Transverse colon (tissue), 4 donors: ENCODE results near the gene CHST15. TPM values are rescaled to one million over a fixed set of nuclear protein-coding genes. Genes with fewer than 3 reads are reported as not detected.

ENCODE experiments used
- DNase-seq: peaks from one replicate; pipeline ENCODE4 v3.0.0-alpha.2; 2019
- H3K27ac ChIP-seq, 4 donors: fragments of 200-600 bp; sonication (generic); 2 replicates each; pipeline ENCODE4 v1.5.1; 2016 to 2018; ENCODE audit warnings: inconsistent platforms in 4 of 4
- H3K27me3 ChIP-seq: fragments of 200-600 bp; sonication (generic); 2 replicates; pipeline ENCODE4 v1.5.1; 2017; ENCODE audit warnings: inconsistent platforms
- H3K36me3 ChIP-seq, 4 donors: fragments of 200-600 bp; sonication (generic); 2 replicates each; pipeline ENCODE4 v1.5.1; 2017 to 2019; ENCODE audit warnings: inconsistent platforms in 4 of 4
- H3K4me1 ChIP-seq, 4 donors: fragments of 200-600 bp; sonication (generic); 2 replicates each; pipeline ENCODE4 v1.5.1; 2017 to 2020; ENCODE audit warnings: inconsistent platforms in 4 of 4
- H3K4me3 ChIP-seq, 4 donors: fragments of 200-600 bp; sonication (generic); 1 replicate in 1 of 4; 2 replicates in 3 of 4; pipeline versions ENCODE4 v1.5.1 to v1.6.1; 2017 to 2019; ENCODE audit warnings: inconsistent platforms in 4 of 4
- H3K9me3 ChIP-seq, 2 donors: fragments of 200-600 bp; sonication (generic); 2 replicates each; pipeline ENCODE4 v1.5.1; 2017 to 2019; ENCODE audit warnings: inconsistent platforms in 2 of 2
- CTCF ChIP-seq, 5 experiments: fragments of 200-600 bp in 3 of 5; fragments of 450-650 bp in 2 of 5; sonication (generic) in 3 of 5; IDR thresholded peaks; 1 replicate in 2 of 5; 2 replicates in 3 of 5; pipeline ENCODE4 v1.5.1; 2016 to 2017; ENCODE audit warnings: antibody characterized with exemption in 5 of 5, inconsistent platforms in 3 of 5, mild to moderate bottlenecking in 2 of 5, moderate library complexity in 1 of 5
- EP300 ChIP-seq: sonication (generic); formaldehyde crosslinking; IDR thresholded peaks from one replicate; pipeline ENCODE4 v1.6.1; 2017; ENCODE audit warnings: antibody characterized with exemption, low read depth
- POLR2A ChIP-seq: fragments of 450-650 bp; IDR thresholded peaks from one replicate; pipeline ENCODE4 v1.6.1; 2016; ENCODE audit warnings: antibody characterized with exemption, mild to moderate bottlenecking, moderate library complexity
- POLR2AphosphoS5 ChIP-seq, 3 donors: sonication (generic); formaldehyde crosslinking; IDR thresholded peaks; one replicate each; pipeline ENCODE4 v1.6.1; 2016; ENCODE audit warnings: antibody characterized with exemption in 3 of 3
- WGBS, 2 donors: methylation state at CpG; one replicate each; pipeline ENCODE4 v1.1.5; 2018; ENCODE audit warnings: low coverage in 1 of 2; 5-methylcytosine and 5-hydroxymethylcytosine counted together
- in situ Hi-C, 4 donors: fragments of 200-750 bp; cut with MboI; loops; one replicate each; pipeline versions ENCODE4 v1.15.0 to v1.15.1; 2017; ENCODE audit warnings: low sequenced_read_pairs in 3 of 4, low pct_ligation_motif_present in 1 of 4, low pct_unique_long_range_greater_than_20kb in 1 of 4
- intact Hi-C: fragments of 100-400 bp; cut with DNase I; formaldehyde crosslinking; loops from one replicate; pipeline ENCODE4 v1.15.1; 2023; ENCODE audit warnings: low total_unique reads
- total RNA-seq, 4 donors: library from RNA; depleted of rRNA; stranded (reverse); fragments of >200 nt; gene quantifications; one replicate each; pipeline ENCODE4 v1.1.0, GENCODE V29; 2016

Gene CHST15
- total RNA-seq, 4 donors from 2014 or later, result 10.0 to 25.4 (median 16.0) TPM

GRCh38 chr10:124040451-124041188 lies 52.8 kb downstream of the CHST15 start:
- DNase-seq, result no peak
- no peak overlapping the region for H3K4me3 ChIP-seq
- peaks cover 0 to 18% (median 5%) of the 10 kb centered on the region in 4 donors for H3K4me1 ChIP-seq
- TF ChIP-seq POLR2AphosphoS5 (IDR thresholded peaks at IDR 0.05), result no peak
- TF ChIP-seq EP300, result no peak
- TF ChIP-seq CTCF (IDR thresholded peaks at IDR 0.05), result no peak
- no peak for TF ChIP-seq POLR2A
- H3K27me3 ChIP-seq, result no peaks in the 10 kb centered on the region
- H3K36me3 ChIP-seq, result no peaks in the 10 kb centered on the region
- H3K27ac ChIP-seq, result peak overlapping the region in 1 of 4 donors; percentile 11
- in situ Hi-C loops, result no loop called here
- 71 to 83% methylated on average over 4 to 7 of the region's 7 CpGs for WGBS, 2 donors
- H3K9me3 ChIP-seq, result no peaks in the 10 kb centered on the region
- intact Hi-C loops, result no loop called here

GRCh38 chr10:124039483-124040013 lies 53.9 kb downstream of the CHST15 start:
- intact Hi-C loops (no loop called here), in situ Hi-C loops (no loop called here)
- Histone ChIP-seq H3K36me3 (no peaks in the 10 kb centered on the region), H3K27ac (no peak overlapping the region), H3K9me3 (no peaks in the 10 kb centered on the region), H3K4me3 (no peak overlapping the region), H3K27me3 (no peaks in the 10 kb centered on the region), H3K4me1 (peaks cover 0 to 18% (median 5%) of the 10 kb centered on the region in 4 donors)
- no peak for TF ChIP-seq EP300
- TF ChIP-seq POLR2AphosphoS5 (IDR thresholded peaks at IDR 0.05), result no peak
- TF ChIP-seq CTCF (IDR thresholded peaks at IDR 0.05), result no peak
- TF ChIP-seq POLR2A, result no peak
- WGBS, 2 donors, result 74 to 78% methylated on average over 2 to 11 of the region's 11 CpGs
- DNase-seq, result no peak

GRCh38 chr10:124037784-124038183 lies 55.6 kb downstream of the CHST15 start:
- DNase-seq, result no peak
- Histone ChIP-seq H3K27me3 (no peaks in the 10 kb centered on the region), H3K36me3 (no peaks in the 10 kb centered on the region), H3K9me3 (no peaks in the 10 kb centered on the region), H3K4me3 (no peak overlapping the region), H3K4me1 (peaks cover 0 to 16% (median 6%) of the 10 kb centered on the region in 4 donors), H3K27ac (peak overlapping the region in 1 of 4 donors; percentile 1)
- 63 to 69% methylated on average over 3 to 8 of the region's 8 CpGs for WGBS, 2 donors
- no peak for TF ChIP-seq CTCF (IDR thresholded peaks at IDR 0.05)
- TF ChIP-seq POLR2A, result no peak
- no peak for TF ChIP-seq EP300
- TF ChIP-seq POLR2AphosphoS5 (IDR thresholded peaks at IDR 0.05), result no peak
- intact Hi-C loops, result no loop called here
- in situ Hi-C loops, result no loop called here

GRCh38 chr10:124037286-124037685 lies 56.1 kb downstream of the CHST15 start:
- peak overlapping the region in 1 of 4 donors; percentile 1 for H3K27ac ChIP-seq
- H3K4me1 ChIP-seq, result peaks cover 0 to 20% (median 7%) of the 10 kb centered on the region in 4 donors
- WGBS, 2 donors, result 60 to 89% methylated on average over 1 to 5 of the region's 5 CpGs
- H3K4me3 ChIP-seq, result no peak overlapping the region
- intact Hi-C loops, result no loop called here
- TF ChIP-seq POLR2A, result no peak
- no peak for TF ChIP-seq EP300
- TF ChIP-seq CTCF (IDR thresholded peaks at IDR 0.05), result no peak
- no peak for TF ChIP-seq POLR2AphosphoS5 (IDR thresholded peaks at IDR 0.05)
- in situ Hi-C loops, result no loop called here
- H3K36me3 ChIP-seq, result no peaks in the 10 kb centered on the region
- no peaks in the 10 kb centered on the region for H3K9me3 ChIP-seq
- DNase-seq, result no peak
- H3K27me3 ChIP-seq, result no peaks in the 10 kb centered on the region
